GM12892 (cell line): Measurements from ENCODE around the gene CADM1.

Source experiments
- POLR2A ChIP-seq: IDR thresholded peaks from 2 replicates; pipeline ENCODE4 v1.6.1; 2011; ENCODE audit warnings: low read depth, low read length, control low read depth
- TAF1 ChIP-seq: IDR thresholded peaks from 2 replicates; pipeline ENCODE4 v1.6.1; 2011; ENCODE audit warnings: low read depth, mild to moderate bottlenecking, control low read depth, low read length, borderline replicate concordance

DNA sequence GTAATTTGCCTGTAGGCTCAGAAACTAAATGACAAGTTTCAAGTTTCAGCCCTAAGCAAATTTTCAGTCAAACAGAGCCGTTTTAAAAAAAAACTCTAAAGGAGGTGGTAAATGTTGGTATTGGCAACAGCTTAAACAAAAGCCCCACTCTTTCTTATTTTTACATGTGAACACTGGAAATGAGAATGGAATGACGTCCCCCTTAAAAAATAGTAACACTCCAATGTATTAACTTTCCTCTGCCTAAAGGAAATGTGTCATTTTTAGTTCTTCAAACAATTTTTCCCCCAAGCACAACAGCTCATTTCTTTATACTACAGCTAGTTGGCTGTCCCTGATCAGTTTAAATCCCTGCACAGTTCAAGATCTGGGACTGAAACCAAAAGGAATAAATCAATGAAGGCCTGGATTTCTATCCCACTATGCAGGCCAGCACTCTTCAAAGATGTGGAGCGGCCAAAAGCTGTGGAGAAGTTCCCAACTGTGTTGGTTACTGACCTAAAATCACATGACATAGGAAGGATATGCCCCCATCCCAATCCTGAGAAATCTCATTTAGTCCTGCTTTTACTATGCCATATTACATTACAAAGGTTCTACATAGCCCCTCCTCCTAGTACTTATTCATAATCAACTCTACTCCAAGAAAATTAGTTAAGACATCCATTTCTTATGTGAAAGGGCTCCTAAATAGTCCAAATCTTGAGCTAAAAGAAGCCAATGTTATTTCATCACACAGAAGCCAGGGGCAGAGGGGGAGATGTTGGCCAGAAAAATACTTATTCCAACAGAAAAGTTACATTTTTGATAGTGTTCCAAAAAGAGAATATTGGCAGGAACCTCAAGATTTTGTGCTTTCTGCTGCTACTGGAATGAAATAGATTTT, 95.9 kb downstream of the CADM1 start:
- no peak for TF ChIP-seq TAF1
- TF ChIP-seq POLR2A, result no peak
